ENCODE data around the gene CAMTA1.

DNA sequence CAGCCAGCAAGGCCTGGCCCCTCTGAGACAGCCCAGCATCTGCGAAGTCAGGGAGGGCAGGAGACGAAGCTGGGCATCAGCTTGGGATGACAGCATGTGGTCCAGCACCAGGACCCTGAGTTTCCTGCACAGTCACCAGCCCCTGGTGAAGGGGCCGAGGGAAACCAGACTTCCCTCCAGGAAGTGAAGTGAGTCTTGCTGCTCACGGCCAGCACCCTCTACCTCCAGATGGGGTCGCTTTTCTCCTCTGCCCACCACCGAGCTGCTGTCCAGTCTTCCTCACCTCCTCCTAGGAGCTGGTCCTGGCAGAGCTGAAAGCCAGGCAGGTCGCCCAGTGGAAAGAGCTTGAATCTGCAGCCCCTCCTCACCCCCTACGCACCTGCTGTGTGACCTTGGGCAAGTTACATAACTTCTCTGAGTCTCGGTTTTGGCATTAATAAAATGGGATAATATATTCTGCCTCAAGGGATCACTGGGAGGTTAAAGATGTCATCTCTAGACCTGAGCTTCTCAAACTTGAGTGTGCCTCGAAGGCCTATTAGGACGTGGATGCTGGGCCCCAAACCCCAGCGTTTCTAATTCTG lies 867.4 kb downstream of the CAMTA1 start:
- TF ChIP-seq, protein P1, sequence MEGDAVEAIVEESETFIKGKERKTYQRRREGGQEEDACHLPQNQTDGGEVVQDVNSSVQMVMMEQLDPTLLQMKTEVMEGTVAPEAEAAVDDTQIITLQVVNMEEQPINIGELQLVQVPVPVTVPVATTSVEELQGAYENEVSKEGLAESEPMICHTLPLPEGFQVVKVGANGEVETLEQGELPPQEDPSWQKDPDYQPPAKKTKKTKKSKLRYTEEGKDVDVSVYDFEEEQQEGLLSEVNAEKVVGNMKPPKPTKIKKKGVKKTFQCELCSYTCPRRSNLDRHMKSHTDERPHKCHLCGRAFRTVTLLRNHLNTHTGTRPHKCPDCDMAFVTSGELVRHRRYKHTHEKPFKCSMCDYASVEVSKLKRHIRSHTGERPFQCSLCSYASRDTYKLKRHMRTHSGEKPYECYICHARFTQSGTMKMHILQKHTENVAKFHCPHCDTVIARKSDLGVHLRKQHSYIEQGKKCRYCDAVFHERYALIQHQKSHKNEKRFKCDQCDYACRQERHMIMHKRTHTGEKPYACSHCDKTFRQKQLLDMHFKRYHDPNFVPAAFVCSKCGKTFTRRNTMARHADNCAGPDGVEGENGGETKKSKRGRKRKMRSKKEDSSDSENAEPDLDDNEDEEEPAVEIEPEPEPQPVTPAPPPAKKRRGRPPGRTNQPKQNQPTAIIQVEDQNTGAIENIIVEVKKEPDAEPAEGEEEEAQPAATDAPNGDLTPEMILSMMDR (optimal IDR thresholded peaks at IDR 0.05 in 1 of 3, IDR thresholded peaks at IDR 0.05 in 1 of 3, conservative IDR thresholded peaks at IDR 0.05 in 1 of 3; ENCODE audit: extremely low read depth in 1 of 3, insufficient read depth in 2 of 3, low read length in 3 of 3): no peak
- TF ChIP-seq EZH2 (IDR thresholded peaks at IDR 0.05; ENCODE audit: low read length): no peak

All from keratinocyte (primary cell).